Sigmoid colon (tissue), 7 donors: ENCODE data around the gene TRDMT1. TPM values are rescaled to one million over a fixed set of nuclear protein-coding genes. Genes with fewer than 3 reads are reported as not detected.

ENCODE experiments used
- DNase-seq: peaks from one replicate; pipeline ENCODE4 v3.0.0-alpha.2; 2019
- H3K27ac ChIP-seq, 4 donors: fragments of 200-600 bp; sonication (generic); one replicate each; pipeline ENCODE4 v1.5.1; 2016 to 2019; ENCODE audit warnings: mild to moderate bottlenecking in 1 of 4
- H3K27me3 ChIP-seq, 3 donors: fragments of 200-600 bp; sonication (generic); one replicate each; pipeline ENCODE4 v1.5.1; 2019; ENCODE audit warnings: mild to moderate bottlenecking in 1 of 3
- H3K36me3 ChIP-seq, 4 donors: fragments of 200-600 bp; sonication (generic); one replicate each; pipeline ENCODE4 v1.5.1; 2016 to 2019
- H3K4me1 ChIP-seq, 4 donors: fragments of 200-600 bp; sonication (generic); one replicate each; pipeline ENCODE4 v1.5.1; 2017 to 2019
- H3K4me3 ChIP-seq, 4 donors: fragments of 200-600 bp; sonication (generic); one replicate each; pipeline ENCODE4 v1.5.1; 2017 to 2019; ENCODE audit warnings: mild to moderate bottlenecking in 2 of 4, moderate library complexity in 1 of 4
- H3K9me3 ChIP-seq, 4 donors: fragments of 200-600 bp in 3 of 4; sonication (generic) in 3 of 4; one replicate each; pipeline versions ENCODE4 v1.5.1 to v1.6.1; 2013 to 2019
- CTCF ChIP-seq, 4 experiments: fragments of 450-650 bp in 3 of 4; fragments of 200-600 bp in 1 of 4; IDR thresholded peaks; one replicate each; pipeline ENCODE4 v1.5.1; 2016 to 2019; ENCODE audit warnings: antibody characterized with exemption in 4 of 4, mild to moderate bottlenecking in 3 of 4, moderate library complexity in 2 of 4
- EP300 ChIP-seq, 4 donors: sonication (generic); formaldehyde crosslinking; IDR thresholded peaks; one replicate each; pipeline ENCODE4 v1.6.1; 2017; ENCODE audit warnings: antibody characterized with exemption in 4 of 4
- POLR2A ChIP-seq, 2 donors: fragments of 450-650 bp; IDR thresholded peaks; one replicate each; pipeline ENCODE4 v1.6.1; 2016; ENCODE audit warnings: antibody characterized with exemption in 2 of 2, mild to moderate bottlenecking in 2 of 2, moderate library complexity in 2 of 2
- POLR2AphosphoS5 ChIP-seq, 4 donors: sonication (generic); formaldehyde crosslinking; IDR thresholded peaks; one replicate each; pipeline ENCODE4 v1.6.1; 2017; ENCODE audit warnings: antibody characterized with exemption in 4 of 4
- WGBS, 2 donors: extraction: QIAGEN DNeasy Blood & Tissue Kit; methylation state at CpG; one replicate each; pipeline ENCODE4 v1.1.7; 2013; 5-methylcytosine and 5-hydroxymethylcytosine counted together
- intact Hi-C: fragments of 100-400 bp; cut with DNase I; formaldehyde crosslinking; loops from one replicate; pipeline ENCODE4 v1.15.1; 2023
- polyA plus RNA-seq, 3 donors: library from polyadenylated mRNA; stranded (reverse); fragments of 200-250 nt; gene quantifications; one replicate each; pipeline ENCODE4 v1.2.3, GENCODE V29; 2013
- total RNA-seq, 4 donors: library from RNA; depleted of rRNA; stranded (reverse); fragments of >200 nt; gene quantifications; one replicate each; pipeline ENCODE4 v1.1.0, GENCODE V29; 2016
- donor health status: healthy with polysubstance abuse.
- donor health status: Bipolar disorder and iron deficiency.
- donor health status: healthy.

The TRDMT1 gene
- total and polyA plus RNA-seq, 7 donors: 1.2 to 13.6 (median 7.5) TPM

GRCh38 chr10:17196045-17196444 lies 5.4 kb downstream of the TRDMT1 start:
- WGBS, 2 donors: 81 to 88% methylated on average over 2 of the region's 2 CpGs
- H3K4me1 ChIP-seq: peaks cover 0 to 10% (median 6%) of the 10 kb centered on the region in 4 donors
- intact Hi-C loops: no loop called here
- H3K27ac ChIP-seq: no peak overlapping the region
- no peak for DNase-seq
- H3K9me3 ChIP-seq: no peaks in the 10 kb centered on the region
- no peaks in the 10 kb centered on the region for H3K36me3 ChIP-seq
- H3K4me3 ChIP-seq: no peak overlapping the region
- TF ChIP-seq POLR2AphosphoS5 (IDR thresholded peaks at IDR 0.05) (no peak), POLR2A (IDR thresholded peaks at IDR 0.05) (no peak), EP300 (IDR thresholded peaks at IDR 0.05) (no peak), CTCF (IDR thresholded peaks at IDR 0.05) (no peak)
- no peaks in the 10 kb centered on the region for H3K27me3 ChIP-seq

GRCh38 chr10:17195083-17195482 lies 6.4 kb downstream of the TRDMT1 start:
- Histone ChIP-seq H3K4me3 (no peak overlapping the region), H3K27me3 (no peaks in the 10 kb centered on the region), H3K36me3 (no peaks in the 10 kb centered on the region), H3K27ac (no peak overlapping the region), H3K4me1 (peaks cover 0 to 8% (median 2%) of the 10 kb centered on the region in 4 donors), H3K9me3 (no peaks in the 10 kb centered on the region)
- intact Hi-C loops: no loop called here
- no peak for TF ChIP-seq POLR2AphosphoS5 (IDR thresholded peaks at IDR 0.05)
- no peak for TF ChIP-seq POLR2A (IDR thresholded peaks at IDR 0.05)
- TF ChIP-seq CTCF (IDR thresholded peaks at IDR 0.05): no peak
- no peak for TF ChIP-seq EP300 (IDR thresholded peaks at IDR 0.05)
- WGBS, 2 donors: 78 to 92% methylated on average over 5 of the region's 5 CpGs
- DNase-seq: no peak

GRCh38 chr10:17190602-17191001 lies 10.9 kb downstream of the TRDMT1 start:
- Histone ChIP-seq H3K4me1 (peaks cover 0 to 11% (median 2%) of the 10 kb centered on the region in 4 donors), H3K36me3 (no peaks in the 10 kb centered on the region), H3K27me3 (no peaks in the 10 kb centered on the region), H3K27ac (no peak overlapping the region), H3K4me3 (no peak overlapping the region), H3K9me3 (no peaks in the 10 kb centered on the region)
- intact Hi-C loops: no loop called here
- TF ChIP-seq POLR2AphosphoS5 (IDR thresholded peaks at IDR 0.05) (no peak), EP300 (IDR thresholded peaks at IDR 0.05) (no peak), CTCF (IDR thresholded peaks at IDR 0.05) (no peak), POLR2A (IDR thresholded peaks at IDR 0.05) (no peak)
- no peak for DNase-seq
- 53 to 75% methylated on average over 2 of the region's 2 CpGs for WGBS, 2 donors

GRCh38 chr10:17188644-17189172 lies 12.8 kb downstream of the TRDMT1 start:
- Histone ChIP-seq H3K27me3 (no peaks in the 10 kb centered on the region), H3K4me3 (no peak overlapping the region), H3K36me3 (no peaks in the 10 kb centered on the region), H3K9me3 (no peaks in the 10 kb centered on the region), H3K27ac (no peak overlapping the region), H3K4me1 (peaks cover 0 to 11% (median 2%) of the 10 kb centered on the region in 4 donors)
- TF ChIP-seq POLR2AphosphoS5 (IDR thresholded peaks at IDR 0.05) (no peak), POLR2A (IDR thresholded peaks at IDR 0.05) (no peak), EP300 (IDR thresholded peaks at IDR 0.05) (no peak), CTCF (IDR thresholded peaks at IDR 0.05) (no peak)
- DNase-seq: no peak
- WGBS, 2 donors: 92% methylated on average over 3 of the region's 3 CpGs
- intact Hi-C loops: no loop called here

- H3K9me3 ChIP-seq: no peaks in the 10 kb centered on the region
- H3K36me3 ChIP-seq: no peaks in the 10 kb centered on the region
These were observed 15.6 kb downstream of the TRDMT1 start for GRCh38 chr10:17185873-17186272.

More at GRCh38 chr10:17185873-17186272, 15.6 kb downstream of the TRDMT1 start:
- H3K27ac ChIP-seq: no peak overlapping the region
- no peak for TF ChIP-seq CTCF (IDR thresholded peaks at IDR 0.05)
- no peak for TF ChIP-seq POLR2A (IDR thresholded peaks at IDR 0.05)
- TF ChIP-seq EP300 (IDR thresholded peaks at IDR 0.05): no peak
- no peak for TF ChIP-seq POLR2AphosphoS5 (IDR thresholded peaks at IDR 0.05)
- no peak overlapping the region for H3K4me3 ChIP-seq
- 98 to 99% methylated on average over 3 of the region's 3 CpGs for WGBS, 2 donors
- no peak for DNase-seq
- intact Hi-C loops: no loop called here
- no peaks in the 10 kb centered on the region for H3K27me3 ChIP-seq
- peaks cover 0 to 11% (median 2%) of the 10 kb centered on the region in 4 donors for H3K4me1 ChIP-seq
